ENCODE measurements around the gene SCRN1.

DNA sequence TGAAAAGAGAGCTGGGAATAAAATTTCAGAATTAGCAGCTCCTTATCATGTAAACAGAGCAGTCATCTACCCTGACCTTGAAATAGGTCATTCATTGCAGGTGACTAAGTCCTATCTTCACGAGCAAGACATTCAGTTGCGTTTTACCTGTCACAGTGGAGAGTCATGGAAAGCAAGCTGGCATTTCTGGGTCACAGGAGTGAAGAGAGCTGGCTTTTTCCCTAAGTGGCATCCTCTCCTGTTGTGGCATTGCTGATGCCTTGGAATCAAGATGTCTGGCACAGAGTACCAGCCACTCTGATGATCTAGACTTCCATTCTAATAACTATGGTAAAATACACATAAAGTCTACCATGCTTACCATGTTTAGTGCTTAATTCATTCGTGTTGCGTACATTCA lies 70.8 kb downstream of the SCRN1 start:
- TF ChIP-seq, protein P1, sequence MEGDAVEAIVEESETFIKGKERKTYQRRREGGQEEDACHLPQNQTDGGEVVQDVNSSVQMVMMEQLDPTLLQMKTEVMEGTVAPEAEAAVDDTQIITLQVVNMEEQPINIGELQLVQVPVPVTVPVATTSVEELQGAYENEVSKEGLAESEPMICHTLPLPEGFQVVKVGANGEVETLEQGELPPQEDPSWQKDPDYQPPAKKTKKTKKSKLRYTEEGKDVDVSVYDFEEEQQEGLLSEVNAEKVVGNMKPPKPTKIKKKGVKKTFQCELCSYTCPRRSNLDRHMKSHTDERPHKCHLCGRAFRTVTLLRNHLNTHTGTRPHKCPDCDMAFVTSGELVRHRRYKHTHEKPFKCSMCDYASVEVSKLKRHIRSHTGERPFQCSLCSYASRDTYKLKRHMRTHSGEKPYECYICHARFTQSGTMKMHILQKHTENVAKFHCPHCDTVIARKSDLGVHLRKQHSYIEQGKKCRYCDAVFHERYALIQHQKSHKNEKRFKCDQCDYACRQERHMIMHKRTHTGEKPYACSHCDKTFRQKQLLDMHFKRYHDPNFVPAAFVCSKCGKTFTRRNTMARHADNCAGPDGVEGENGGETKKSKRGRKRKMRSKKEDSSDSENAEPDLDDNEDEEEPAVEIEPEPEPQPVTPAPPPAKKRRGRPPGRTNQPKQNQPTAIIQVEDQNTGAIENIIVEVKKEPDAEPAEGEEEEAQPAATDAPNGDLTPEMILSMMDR (IDR thresholded peaks at IDR 0.05), result no peak
- no peak for TF ChIP-seq POLR2A (IDR thresholded peaks at IDR 0.05)
